Endothelial cell of umbilical vein (primary cell): ENCODE data around the gene TSTD1. TPM values are rescaled to one million over a fixed set of nuclear protein-coding genes. Genes with fewer than 3 reads are reported as not detected.

Source experiments
- BruUV-seq: library from RNA; stranded (reverse); fragments of 400-500 nt; replicated peaks from 2 replicates; lab custom pipeline; 2021; lab: Mats Ljungman, UMichigan
- CTCF ChIA-PET: fragments of 300-600, 350-600 bp; sonication (Branson Sonifier 250); formaldehyde crosslinking; loops from one replicate; lab custom pipeline; 2021; ENCODE audit warnings: antibody characterized with exemption, inconsistent platforms; lab: Charles Lee
- POLR2A ChIA-PET: fragments of 300-600, 350-600 bp; sonication (Branson Sonifier 250); formaldehyde crosslinking; loops from one replicate; lab custom pipeline; 2021; ENCODE audit warnings: antibody characterized with exemption, inconsistent platforms; lab: Charles Lee
- DNase-seq: peaks from one replicate; pipeline ENCODE4 v3.0.0-alpha.2; 2011; ENCODE audit warnings: low read depth, low spot score
- FAIRE-seq: peaks from 2 replicates; lab custom pipeline; 2011; peaks lifted over from hg19 to GRCh38; lab: Jason Lieb, UNC
- H2AFZ ChIP-seq: 2 replicates; pipeline ENCODE4 v1.6.0; 2012; ENCODE audit warnings: low read depth, low read length, control low read depth, inconsistent platforms
- H3K27ac ChIP-seq: 2 replicates; pipeline ENCODE4 v1.5.1; 2011; ENCODE audit warnings: low read depth, mild to moderate bottlenecking, control low read depth, low read length, moderate library complexity; ENCODE audit not compliant: insufficient read depth
- H3K27me3 ChIP-seq, 2 experiments: 2 replicates each; pipeline versions ENCODE4 v1.6.0 to v1.6.1; 2011; ENCODE audit warnings: low read length in 2 of 2, mixed read lengths in 1 of 2; ENCODE audit not compliant: control insufficient read depth in 2 of 2, insufficient read depth in 2 of 2
- H3K36me3 ChIP-seq, 2 experiments: 2 replicates in 1 of 2; 3 replicates in 1 of 2; pipeline ENCODE4 v1.5.1; 2011; ENCODE audit warnings: low read length in 2 of 2, mild to moderate bottlenecking in 1 of 2, moderate library complexity in 1 of 2; ENCODE audit not compliant: control insufficient read depth in 2 of 2, insufficient read depth in 2 of 2; ENCODE audit errors: extremely low read depth in 1 of 2
- H3K4me1 ChIP-seq: 3 replicates; pipeline ENCODE4 v1.5.1; 2011; ENCODE audit warnings: mild to moderate bottlenecking, low read length; ENCODE audit not compliant: control insufficient read depth, insufficient read depth; ENCODE audit errors: extremely low read depth
- H3K4me2 ChIP-seq: 2 replicates; pipeline ENCODE4 v1.6.1; 2011; ENCODE audit warnings: low read length, control low read depth, mixed read lengths; ENCODE audit not compliant: insufficient read depth
- H3K4me3 ChIP-seq, 3 experiments: fragments of 200-600 bp in 1 of 3; sonication (generic), shearing (Covaris generic) in 1 of 3; replicated peaks in 1 of 3; 2 replicates each; pipeline ENCODE4 v1.5.1; 2011 to 2016; ENCODE audit warnings: control low read depth in 3 of 3, low read length in 3 of 3, mild to moderate bottlenecking in 2 of 3, inconsistent platforms in 1 of 3, low read depth in 1 of 3, moderate library complexity in 1 of 3; ENCODE audit not compliant: insufficient read depth in 1 of 3
- H3K79me2 ChIP-seq: 2 replicates; pipeline ENCODE4 v1.6.0; 2012; ENCODE audit warnings: low read length, inconsistent platforms; ENCODE audit not compliant: control insufficient read depth, insufficient read depth
- H3K9ac ChIP-seq: replicated peaks from 2 replicates; pipeline ENCODE3; 2011; ENCODE audit warnings: low read length, control low read depth; ENCODE audit not compliant: insufficient read depth; ENCODE audit errors: extremely low read depth
- H3K9me1 ChIP-seq: replicated peaks from 3 replicates; pipeline ENCODE4 v1.6.0; 2011; ENCODE audit warnings: mild to moderate bottlenecking, low read length; ENCODE audit not compliant: control insufficient read depth, insufficient read depth; ENCODE audit errors: extremely low read depth
- H3K9me3 ChIP-seq: replicated peaks from 2 replicates; pipeline ENCODE4 v1.5.1; 2012; ENCODE audit warnings: low read length, inconsistent platforms; ENCODE audit not compliant: control insufficient read depth, insufficient read depth
- H4K20me1 ChIP-seq: replicated peaks from 2 replicates; pipeline ENCODE3; 2011; ENCODE audit warnings: mild to moderate bottlenecking, low read length; ENCODE audit not compliant: control insufficient read depth, insufficient read depth; ENCODE audit errors: extremely low read depth
- EZH2 ChIP-seq: IDR thresholded peaks from 2 replicates; pipeline ENCODE4 v1.6.1; 2012; ENCODE audit warnings: borderline replicate concordance, low read depth, mild to moderate bottlenecking, moderate library complexity, low read length, inconsistent platforms; ENCODE audit not compliant: severe bottlenecking
- FOS ChIP-seq: IDR thresholded peaks from 2 replicates; pipeline ENCODE4 v1.6.1; 2011; ENCODE audit warnings: mild to moderate bottlenecking, low read length, moderate library complexity, borderline replicate concordance; ENCODE audit not compliant: insufficient read depth
- GATA2 ChIP-seq: IDR thresholded peaks from 2 replicates; pipeline ENCODE4 v1.7.0; 2011; ENCODE audit warnings: low read depth, mild to moderate bottlenecking, moderate library complexity, mixed read lengths, low read length; ENCODE audit not compliant: insufficient read length, insufficient read depth
- JUN ChIP-seq: IDR thresholded peaks from 2 replicates; pipeline ENCODE4 v1.6.1; 2011; ENCODE audit warnings: borderline replicate concordance, low read depth; ENCODE audit not compliant: insufficient read length, insufficient read depth
- MYC ChIP-seq: IDR thresholded peaks from one replicate; pipeline ENCODE4 v1.6.1; 2011; ENCODE audit warnings: mild to moderate bottlenecking, low read depth, low read length
- POLR2A ChIP-seq: IDR thresholded peaks from 2 replicates; pipeline ENCODE4 v1.6.1; 2012; ENCODE audit warnings: low read depth, mild to moderate bottlenecking, control low read depth, low read length
- POLR2AphosphoS5 ChIP-seq: IDR thresholded peaks from 2 replicates; pipeline ENCODE4 v1.6.1; 2012; ENCODE audit warnings: low read depth, mild to moderate bottlenecking, control low read depth, low read length, moderate library complexity; ENCODE audit not compliant: insufficient read depth
- dilution Hi-C: fragments of 300-500 bp; cut with MboI; formaldehyde crosslinking; loops from one replicate; pipeline ENCODE4 v1.15.0; 2019; ENCODE audit warnings: low sequenced_read_pairs; ENCODE audit not compliant: extremely low pct_ligation_motif_present
- intact Hi-C: fragments of 100-400 bp; cut with micrococcal nuclease; formaldehyde crosslinking; loops from one replicate; pipeline ENCODE4 v1.10.0; 2022
- polyA plus RNA-seq, 4 experiments: library from polyadenylated mRNA; depleted of rRNA in 3 of 4; stranded (reverse) in 3 of 4; unstranded in 1 of 4; fragments of >200 nt; gene quantifications; 2 replicates each; pipeline versions ENCODE4 v1.2.1 to v1.2.3, GENCODE V29; 2011 to 2012; ENCODE audit warnings: missing spikeins in 1 of 4
- total RNA-seq: library from RNA; stranded (reverse); gene quantifications from 2 replicates; pipeline ENCODE4 v1.2.3, GENCODE V29; 2021
- TF ChIP-seq, protein P1 (sequence below), 2 donors: IDR thresholded peaks; 1 replicate in 1 of 2; 2 replicates in 1 of 2; pipeline ENCODE4 v1.5.1; 2011; ENCODE audit warnings: low read length in 2 of 2, mild to moderate bottlenecking in 2 of 2, moderate library complexity in 2 of 2, control low read depth in 1 of 2, inconsistent platforms in 1 of 2, low read depth in 1 of 2; ENCODE audit not compliant: insufficient read depth in 1 of 2; ENCODE audit errors: extremely low read depth in 1 of 2
- TF ChIP-seq, protein P2 (sequence below): IDR thresholded peaks from 2 replicates; pipeline ENCODE4 v1.6.1; 2011; ENCODE audit not compliant: insufficient read depth, insufficient read length

The TSTD1 gene
- total and polyA plus RNA-seq, 2 donors (not counting 3 experiments of a cell fraction or from before 2014, with no cell fraction given): 8.9 to 39.1 TPM

DNA sequence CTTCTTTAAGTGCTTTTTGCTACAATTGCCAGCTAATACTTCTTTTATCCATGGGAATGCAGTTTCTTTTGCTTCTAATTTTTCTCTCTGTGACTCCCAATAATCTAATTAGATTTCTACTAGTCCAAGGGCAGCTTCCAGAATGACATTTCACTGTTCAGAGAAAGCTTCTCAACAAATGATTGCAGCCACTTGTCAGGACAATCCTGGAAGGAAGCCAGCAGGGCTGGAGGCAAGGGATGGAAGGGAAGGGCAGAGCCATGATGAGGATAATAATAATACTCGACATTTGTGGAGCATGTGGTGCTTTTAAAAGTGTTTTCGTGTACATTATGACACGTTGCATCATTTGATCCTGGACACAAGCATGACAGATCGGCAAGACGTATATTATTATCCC is 37.2 kb downstream of the TSTD1 start:
- peaks cover 13% of the 10 kb centered on the region for H3K4me1 ChIP-seq
- no peaks in the 10 kb centered on the region for H4K20me1 ChIP-seq
- ChIA-PET CTCF (interaction anchor here (3.5 kb wide), 1 partner anchor 96 kb away, joined by 9 read pairs; the partner anchor contains the start of gene KLHDC9), POLR2A (no interaction called here)
- H3K9ac ChIP-seq: no peak overlapping the region
- H3K9me3 ChIP-seq: no peaks in the 10 kb centered on the region
- dilution Hi-C loops (no loop called here), intact Hi-C loops (no loop called here)
- H3K9me1 ChIP-seq: no peaks in the 10 kb centered on the region
- H3K4me2 ChIP-seq: no peak overlapping the region
- H3K27ac ChIP-seq: no peak overlapping the region
- no peaks in the 10 kb centered on the region for H3K27me3 ChIP-seq
- peaks cover 10 to 30% of the 10 kb centered on the region in 2 experiments for H3K36me3 ChIP-seq
- no peak overlapping the region for H2AFZ ChIP-seq
- DNase-seq (no peak), FAIRE-seq (peak; percentile 37)
- no peak overlapping the region for H3K4me3 ChIP-seq
- no TSS peak for BruUV-seq
- peaks cover 7% of the 10 kb centered on the region for H3K79me2 ChIP-seq
- TF ChIP-seq, protein P1, sequence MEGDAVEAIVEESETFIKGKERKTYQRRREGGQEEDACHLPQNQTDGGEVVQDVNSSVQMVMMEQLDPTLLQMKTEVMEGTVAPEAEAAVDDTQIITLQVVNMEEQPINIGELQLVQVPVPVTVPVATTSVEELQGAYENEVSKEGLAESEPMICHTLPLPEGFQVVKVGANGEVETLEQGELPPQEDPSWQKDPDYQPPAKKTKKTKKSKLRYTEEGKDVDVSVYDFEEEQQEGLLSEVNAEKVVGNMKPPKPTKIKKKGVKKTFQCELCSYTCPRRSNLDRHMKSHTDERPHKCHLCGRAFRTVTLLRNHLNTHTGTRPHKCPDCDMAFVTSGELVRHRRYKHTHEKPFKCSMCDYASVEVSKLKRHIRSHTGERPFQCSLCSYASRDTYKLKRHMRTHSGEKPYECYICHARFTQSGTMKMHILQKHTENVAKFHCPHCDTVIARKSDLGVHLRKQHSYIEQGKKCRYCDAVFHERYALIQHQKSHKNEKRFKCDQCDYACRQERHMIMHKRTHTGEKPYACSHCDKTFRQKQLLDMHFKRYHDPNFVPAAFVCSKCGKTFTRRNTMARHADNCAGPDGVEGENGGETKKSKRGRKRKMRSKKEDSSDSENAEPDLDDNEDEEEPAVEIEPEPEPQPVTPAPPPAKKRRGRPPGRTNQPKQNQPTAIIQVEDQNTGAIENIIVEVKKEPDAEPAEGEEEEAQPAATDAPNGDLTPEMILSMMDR (IDR thresholded peaks at IDR 0.05; ENCODE audit: extremely low read depth in 1 of 2, insufficient read depth in 1 of 2, low read depth in 1 of 2, low read length in 2 of 2): no peak
- TF ChIP-seq EZH2 (no peak), JUN (no peak), POLR2A (no peak), POLR2AphosphoS5 (no peak), GATA2 (no peak), MYC (no peak), FOS (no peak)
- TF ChIP-seq, protein P2, sequence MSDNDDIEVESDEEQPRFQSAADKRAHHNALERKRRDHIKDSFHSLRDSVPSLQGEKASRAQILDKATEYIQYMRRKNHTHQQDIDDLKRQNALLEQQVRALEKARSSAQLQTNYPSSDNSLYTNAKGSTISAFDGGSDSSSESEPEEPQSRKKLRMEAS: no peak
